ENCODE measurements around the gene PLA2R1.
"Not testable (repeated sequence)": the region's sequence is repeated elsewhere in the genome, so short reads cannot be mapped to it uniquely, and the experiment has no call there.

PLA2R1 gene

GRCh38 chr2:159976527-159977160 is 85.8 kb downstream of the PLA2R1 start:
- no peak for DNase-seq

GRCh38 chr2:159973325-159973724 is 89.1 kb downstream of the PLA2R1 start:
- DNase-seq = no peak

GRCh38 chr2:159971365-159972152 is 90.9 kb downstream of the PLA2R1 start:
- DNase-seq = no peak

- not testable (repeated sequence) for DNase-seq
These were observed 91.9 kb downstream of the PLA2R1 start for GRCh38 chr2:159970548-159970947.

- DNase-seq = peak; percentile 10 to 21
These were observed 94.0 kb downstream of the PLA2R1 start for GRCh38 chr2:159968279-159968900.

GRCh38 chr2:159963700-159964099 is 98.7 kb downstream of the PLA2R1 start:
- no peak for DNase-seq

- DNase-seq = not testable (repeated sequence)
These were observed 99.9 kb downstream of the PLA2R1 start for GRCh38 chr2:159962513-159962912.

GRCh38 chr2:159961451-159961850 is 101.0 kb downstream of the PLA2R1 start:
- DNase-seq = no peak

- DNase-seq = no peak
These were observed 101.4 kb downstream of the PLA2R1 start for GRCh38 chr2:159961037-159961436.

GRCh38 chr2:159960414-159960813 is 102.0 kb downstream of the PLA2R1 start:
- no peak for DNase-seq

GRCh38 chr2:159959136-159959535 is 103.3 kb downstream of the PLA2R1 start:
- DNase-seq = no peak

- DNase-seq = no peak
These were observed 109.1 kb downstream of the PLA2R1 start for GRCh38 chr2:159953136-159953823.

- DNase-seq = no peak
These were observed 116.0 kb downstream of the PLA2R1 start for GRCh38 chr2:159946326-159946999.

GRCh38 chr2:159944874-159945273 is 117.5 kb downstream of the PLA2R1 start:
- no peak for DNase-seq

GRCh38 chr2:159942146-159942545 is 120.3 kb downstream of the PLA2R1 start:
- DNase-seq = no peak

GRCh38 chr2:159941729-159942128 is 120.7 kb downstream of the PLA2R1 start:
- DNase-seq = no peak

- no peak for DNase-seq
These were observed 122.5 kb downstream of the PLA2R1 start for GRCh38 chr2:159939946-159940345.

GRCh38 chr2:159938395-159938794 is 124.0 kb downstream of the PLA2R1 start:
- no peak for DNase-seq

- DNase-seq = no peak
These were observed 125.9 kb downstream of the PLA2R1 start for GRCh38 chr2:159936471-159936870.

GRCh38 chr2:159933727-159934049 is 128.7 kb downstream of the PLA2R1 start:
- DNase-seq = no peak

GRCh38 chr2:159933040-159933726 is 129.2 kb downstream of the PLA2R1 start:
- DNase-seq = no peak

- no peak for DNase-seq
These were observed 135.7 kb downstream of the PLA2R1 start for GRCh38 chr2:159926695-159927094.

Measured in activated CD4-positive, alpha-beta T cell treated with anti-CD3 and anti-CD28 coated beads, Interleukin-2, amount 50 U/mL, for 48 hours (primary cell).